ENCODE measurements around the gene DRD3.

DNA sequence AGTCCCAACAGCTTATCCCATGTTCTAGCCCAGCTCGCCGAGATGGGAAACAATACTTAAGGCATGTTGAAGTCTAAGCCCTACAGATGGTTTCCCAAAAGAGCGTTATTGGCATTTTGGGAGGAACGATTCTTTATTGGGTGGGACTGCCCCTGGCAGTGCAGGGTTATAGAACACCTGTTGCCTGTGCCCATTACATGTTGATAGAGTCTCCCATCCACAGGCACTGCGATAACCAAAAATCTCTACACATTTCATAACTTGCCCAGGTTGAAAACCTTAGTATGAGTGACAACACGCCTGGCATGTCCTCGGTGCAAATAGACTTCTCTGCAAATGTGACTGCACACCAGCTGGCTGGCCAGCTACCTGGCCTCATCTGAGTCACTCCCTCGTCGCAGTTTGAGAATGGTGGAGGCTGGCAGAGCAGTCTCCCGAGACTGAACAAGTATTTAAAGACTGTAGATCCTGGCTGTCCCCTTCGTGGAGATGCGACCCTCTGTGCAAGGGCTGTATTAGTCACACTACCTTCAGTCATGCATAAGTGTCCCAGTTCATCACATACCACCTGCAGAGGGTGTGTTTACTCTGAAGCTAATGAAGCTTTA is 39.8 kb upstream of the DRD3 start:
- TF ChIP-seq, protein P1, sequence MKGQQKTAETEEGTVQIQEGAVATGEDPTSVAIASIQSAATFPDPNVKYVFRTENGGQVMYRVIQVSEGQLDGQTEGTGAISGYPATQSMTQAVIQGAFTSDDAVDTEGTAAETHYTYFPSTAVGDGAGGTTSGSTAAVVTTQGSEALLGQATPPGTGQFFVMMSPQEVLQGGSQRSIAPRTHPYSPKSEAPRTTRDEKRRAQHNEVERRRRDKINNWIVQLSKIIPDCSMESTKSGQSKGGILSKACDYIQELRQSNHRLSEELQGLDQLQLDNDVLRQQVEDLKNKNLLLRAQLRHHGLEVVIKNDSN (IDR thresholded peaks at IDR 0.05; ENCODE audit: borderline replicate concordance, low read depth): no peak
- TF ChIP-seq EZH2phosphoT487 (IDR thresholded peaks at IDR 0.05; ENCODE audit: borderline replicate concordance, low read depth): no peak
- no peak for TF ChIP-seq GABPA (IDR thresholded peaks at IDR 0.05; ENCODE audit: low read depth)
- no peak for TF ChIP-seq CHD2 (IDR thresholded peaks at IDR 0.05; ENCODE audit: low read length, partially characterized antibody)
- no peak for TF ChIP-seq EP300 (IDR thresholded peaks at IDR 0.05; ENCODE audit: borderline replicate concordance in 1 of 2, low read depth in 1 of 2, low read length in 1 of 2)
- TF ChIP-seq, protein P2, sequence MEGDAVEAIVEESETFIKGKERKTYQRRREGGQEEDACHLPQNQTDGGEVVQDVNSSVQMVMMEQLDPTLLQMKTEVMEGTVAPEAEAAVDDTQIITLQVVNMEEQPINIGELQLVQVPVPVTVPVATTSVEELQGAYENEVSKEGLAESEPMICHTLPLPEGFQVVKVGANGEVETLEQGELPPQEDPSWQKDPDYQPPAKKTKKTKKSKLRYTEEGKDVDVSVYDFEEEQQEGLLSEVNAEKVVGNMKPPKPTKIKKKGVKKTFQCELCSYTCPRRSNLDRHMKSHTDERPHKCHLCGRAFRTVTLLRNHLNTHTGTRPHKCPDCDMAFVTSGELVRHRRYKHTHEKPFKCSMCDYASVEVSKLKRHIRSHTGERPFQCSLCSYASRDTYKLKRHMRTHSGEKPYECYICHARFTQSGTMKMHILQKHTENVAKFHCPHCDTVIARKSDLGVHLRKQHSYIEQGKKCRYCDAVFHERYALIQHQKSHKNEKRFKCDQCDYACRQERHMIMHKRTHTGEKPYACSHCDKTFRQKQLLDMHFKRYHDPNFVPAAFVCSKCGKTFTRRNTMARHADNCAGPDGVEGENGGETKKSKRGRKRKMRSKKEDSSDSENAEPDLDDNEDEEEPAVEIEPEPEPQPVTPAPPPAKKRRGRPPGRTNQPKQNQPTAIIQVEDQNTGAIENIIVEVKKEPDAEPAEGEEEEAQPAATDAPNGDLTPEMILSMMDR (IDR thresholded peaks at IDR 0.05): no peak
- TF ChIP-seq, protein P3, sequence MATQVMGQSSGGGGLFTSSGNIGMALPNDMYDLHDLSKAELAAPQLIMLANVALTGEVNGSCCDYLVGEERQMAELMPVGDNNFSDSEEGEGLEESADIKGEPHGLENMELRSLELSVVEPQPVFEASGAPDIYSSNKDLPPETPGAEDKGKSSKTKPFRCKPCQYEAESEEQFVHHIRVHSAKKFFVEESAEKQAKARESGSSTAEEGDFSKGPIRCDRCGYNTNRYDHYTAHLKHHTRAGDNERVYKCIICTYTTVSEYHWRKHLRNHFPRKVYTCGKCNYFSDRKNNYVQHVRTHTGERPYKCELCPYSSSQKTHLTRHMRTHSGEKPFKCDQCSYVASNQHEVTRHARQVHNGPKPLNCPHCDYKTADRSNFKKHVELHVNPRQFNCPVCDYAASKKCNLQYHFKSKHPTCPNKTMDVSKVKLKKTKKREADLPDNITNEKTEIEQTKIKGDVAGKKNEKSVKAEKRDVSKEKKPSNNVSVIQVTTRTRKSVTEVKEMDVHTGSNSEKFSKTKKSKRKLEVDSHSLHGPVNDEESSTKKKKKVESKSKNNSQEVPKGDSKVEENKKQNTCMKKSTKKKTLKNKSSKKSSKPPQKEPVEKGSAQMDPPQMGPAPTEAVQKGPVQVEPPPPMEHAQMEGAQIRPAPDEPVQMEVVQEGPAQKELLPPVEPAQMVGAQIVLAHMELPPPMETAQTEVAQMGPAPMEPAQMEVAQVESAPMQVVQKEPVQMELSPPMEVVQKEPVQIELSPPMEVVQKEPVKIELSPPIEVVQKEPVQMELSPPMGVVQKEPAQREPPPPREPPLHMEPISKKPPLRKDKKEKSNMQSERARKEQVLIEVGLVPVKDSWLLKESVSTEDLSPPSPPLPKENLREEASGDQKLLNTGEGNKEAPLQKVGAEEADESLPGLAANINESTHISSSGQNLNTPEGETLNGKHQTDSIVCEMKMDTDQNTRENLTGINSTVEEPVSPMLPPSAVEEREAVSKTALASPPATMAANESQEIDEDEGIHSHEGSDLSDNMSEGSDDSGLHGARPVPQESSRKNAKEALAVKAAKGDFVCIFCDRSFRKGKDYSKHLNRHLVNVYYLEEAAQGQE (IDR thresholded peaks at IDR 0.05; ENCODE audit: low read depth, low read length): no peak
- TF ChIP-seq, protein P4, sequence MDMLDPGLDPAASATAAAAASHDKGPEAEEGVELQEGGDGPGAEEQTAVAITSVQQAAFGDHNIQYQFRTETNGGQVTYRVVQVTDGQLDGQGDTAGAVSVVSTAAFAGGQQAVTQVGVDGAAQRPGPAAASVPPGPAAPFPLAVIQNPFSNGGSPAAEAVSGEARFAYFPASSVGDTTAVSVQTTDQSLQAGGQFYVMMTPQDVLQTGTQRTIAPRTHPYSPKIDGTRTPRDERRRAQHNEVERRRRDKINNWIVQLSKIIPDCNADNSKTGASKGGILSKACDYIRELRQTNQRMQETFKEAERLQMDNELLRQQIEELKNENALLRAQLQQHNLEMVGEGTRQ (IDR thresholded peaks at IDR 0.05; ENCODE audit: borderline replicate concordance, low read depth, low read length): no peak
- TF ChIP-seq, protein P5, sequence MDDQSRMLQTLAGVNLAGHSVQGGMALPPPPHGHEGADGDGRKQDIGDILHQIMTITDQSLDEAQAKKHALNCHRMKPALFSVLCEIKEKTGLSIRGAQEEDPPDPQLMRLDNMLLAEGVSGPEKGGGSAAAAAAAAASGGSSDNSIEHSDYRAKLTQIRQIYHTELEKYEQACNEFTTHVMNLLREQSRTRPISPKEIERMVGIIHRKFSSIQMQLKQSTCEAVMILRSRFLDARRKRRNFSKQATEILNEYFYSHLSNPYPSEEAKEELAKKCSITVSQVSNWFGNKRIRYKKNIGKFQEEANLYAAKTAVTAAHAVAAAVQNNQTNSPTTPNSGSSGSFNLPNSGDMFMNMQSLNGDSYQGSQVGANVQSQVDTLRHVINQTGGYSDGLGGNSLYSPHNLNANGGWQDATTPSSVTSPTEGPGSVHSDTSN (IDR thresholded peaks at IDR 0.05): no peak
- no peak for TF ChIP-seq RAD21 (IDR thresholded peaks at IDR 0.05; ENCODE audit: low read length)

Measured in SK-N-SH (cell line).